CD4-positive, CD25-positive, alpha-beta regulatory T cell (primary cell): ENCODE measurements around the gene CRY2. TPM values are rescaled to one million over a fixed set of nuclear protein-coding genes. Genes with fewer than 3 reads are reported as not detected.
"Not testable (repeated sequence)": the region's sequence is repeated elsewhere in the genome, so short reads cannot be mapped to it uniquely, and the experiment has no call there.

ENCODE experiments used
- ATAC-seq, 2 donors: fragments of 150-1000 bp; cut with Tn5 transposase; one replicate each; pipeline ENCODE4 v1.10.0; 2021; ENCODE audit warnings: low read depth in 2 of 2, moderate number of reproducible peaks in 2 of 2, moderate library complexity in 1 of 2
- DNase-seq, 3 donors: peaks; one replicate each; pipeline versions ENCODE4 v3.0.0 to v3.0.0-alpha.2; 2012 to 2022; ENCODE audit warnings: mixed read lengths in 1 of 3
- H3K27ac ChIP-seq: one replicate; pipeline ENCODE4 v1.7.0; 2013; ENCODE audit warnings: mild to moderate bottlenecking, low read length; ENCODE audit not compliant: insufficient read depth, poor library complexity, severe bottlenecking
- H3K27me3 ChIP-seq: one replicate; pipeline ENCODE4 v1.7.0; 2013; ENCODE audit warnings: low read length; ENCODE audit not compliant: control insufficient read depth, insufficient read depth
- H3K36me3 ChIP-seq: one replicate; pipeline ENCODE4 v1.7.0; 2013; ENCODE audit warnings: mild to moderate bottlenecking, low read length, moderate library complexity; ENCODE audit not compliant: control insufficient read depth, insufficient read depth
- H3K4me1 ChIP-seq: 2 replicates; pipeline ENCODE4 v1.7.0; 2013; ENCODE audit warnings: mild to moderate bottlenecking, low read length; ENCODE audit not compliant: insufficient read depth, control insufficient read depth, poor library complexity, severe bottlenecking
- H3K4me3 ChIP-seq: one replicate; pipeline ENCODE4 v1.7.0; 2013; ENCODE audit warnings: low read depth, mild to moderate bottlenecking, low read length, moderate library complexity
- H3K9me3 ChIP-seq, 2 experiments: 1 replicate in 1 of 2; 2 replicates in 1 of 2; pipeline ENCODE4 v1.7.0; 2013; ENCODE audit warnings: low read length in 2 of 2, mild to moderate bottlenecking in 1 of 2, moderate library complexity in 1 of 2; ENCODE audit not compliant: control insufficient read depth in 2 of 2
- H3K27ac Mint-ChIP-seq, 3 donors: one replicate each; pipeline ENCODE4 v1.8.0; 2020 to 2022; ENCODE audit warnings: mild to moderate bottlenecking in 3 of 3, mixed read lengths in 3 of 3, moderate library complexity in 2 of 3
- H3K27me3 Mint-ChIP-seq: one replicate; pipeline ENCODE4 v1.8.0; 2022; ENCODE audit warnings: mild to moderate bottlenecking, mixed read lengths
- H3K36me3 Mint-ChIP-seq: one replicate; pipeline ENCODE4 v1.8.0; 2020; ENCODE audit warnings: mixed read lengths
- H3K4me1 Mint-ChIP-seq, 4 donors: one replicate each; pipeline ENCODE4 v1.8.0; 2020 to 2022; ENCODE audit warnings: mixed read lengths in 4 of 4, mild to moderate bottlenecking in 1 of 4
- H3K4me3 Mint-ChIP-seq, 4 donors: one replicate each; pipeline ENCODE4 v1.8.0; 2020 to 2022; ENCODE audit warnings: mild to moderate bottlenecking in 4 of 4, mixed read lengths in 4 of 4, moderate library complexity in 3 of 4
- H3K9me3 Mint-ChIP-seq, 7 donors: one replicate each; pipeline ENCODE4 v1.8.0; 2020 to 2022; ENCODE audit warnings: mixed read lengths in 7 of 7, mild to moderate bottlenecking in 3 of 7, moderate library complexity in 2 of 7
- polyA plus RNA-seq, 4 donors: library from polyadenylated mRNA; unstranded; fragments of 300-500 nt; fragmentation: Illumina TruSeq; gene quantifications; one replicate each; pipeline ENCODE4 v1.2.3, GENCODE V29; 2021
- total RNA-seq: library from RNA; stranded (reverse); gene quantifications from one replicate; pipeline ENCODE4 v1.2.3, GENCODE V29; 2022

The CRY2 gene
- total and polyA plus RNA-seq, 5 donors from 2014 or later: 23.4 to 183 (median 27.8) TPM

DNA sequence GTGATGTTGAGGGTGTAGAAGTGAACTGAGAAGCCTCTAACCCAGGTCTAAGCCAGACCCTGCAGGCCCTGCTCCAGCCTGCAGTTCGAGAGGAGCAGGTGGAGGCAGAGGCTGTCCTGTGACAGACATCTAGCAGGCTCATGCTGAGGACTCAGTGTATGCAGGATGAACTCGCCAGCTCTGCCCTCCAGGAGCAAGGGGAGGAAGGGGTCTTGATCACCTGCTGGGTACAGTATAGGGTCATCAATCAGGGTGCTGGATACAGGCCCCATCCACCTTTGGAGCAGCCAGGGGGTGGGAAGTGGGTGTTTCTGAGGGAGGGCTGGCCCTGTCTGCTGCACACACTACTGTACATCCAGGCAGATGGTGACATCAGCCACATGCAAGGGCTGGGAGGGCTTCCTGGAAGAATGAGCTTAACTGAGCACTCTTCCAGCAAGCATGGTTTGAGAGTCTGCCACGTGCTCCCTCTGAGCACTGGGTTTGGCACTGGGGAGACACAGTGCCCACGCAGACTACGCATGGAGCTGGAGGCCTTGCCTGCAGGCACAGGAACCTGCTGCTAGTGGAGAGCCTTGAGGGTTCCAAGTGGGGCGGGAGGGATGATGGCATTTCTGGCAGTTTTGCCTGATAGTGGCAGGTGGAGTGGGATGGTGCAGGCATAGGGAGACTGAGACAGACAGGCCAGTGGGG is 47.4 kb downstream of the CRY2 start:
- peaks cover 0 to 3% (median 0%) of the 10 kb centered on the region in 7 donors for H3K9me3 Mint-ChIP-seq
- Histone ChIP-seq H3K27ac (no peak overlapping the region), H3K9me3 (no peaks in the 10 kb centered on the region), H3K36me3 (no peaks in the 10 kb centered on the region), H3K4me1 (peaks cover 10% of the 10 kb centered on the region), H3K4me3 (no peak overlapping the region), H3K27me3 (peaks cover 15% of the 10 kb centered on the region)
- peaks cover 0 to 13% (median 1%) of the 10 kb centered on the region in 4 donors for H3K4me1 Mint-ChIP-seq
- H3K36me3 Mint-ChIP-seq: peaks cover 6% of the 10 kb centered on the region
- H3K27me3 Mint-ChIP-seq: peaks cover 60% of the 10 kb centered on the region
- no peak for ATAC-seq
- DNase-seq: no peak
- H3K27ac Mint-ChIP-seq: peak overlapping the region in 1 of 3 donors; percentile 50
- no peak overlapping the region for H3K4me3 Mint-ChIP-seq

GRCh38 chr11:45895553-45896259 is 48.4 kb downstream of the CRY2 start:
- Mint-ChIP-seq H3K27me3 (peaks cover 60% of the 10 kb centered on the region), H3K36me3 (peaks cover 2% of the 10 kb centered on the region), H3K4me3 (no peak overlapping the region), H3K9me3 (peaks cover 0 to 3% (median 0%) of the 10 kb centered on the region in 7 donors), H3K27ac (no peak overlapping the region), H3K4me1 (peaks cover 0 to 15% (median 1%) of the 10 kb centered on the region in 4 donors)
- ATAC-seq (no peak), DNase-seq (no peak)
- peaks cover 16% of the 10 kb centered on the region for H3K4me1 ChIP-seq
- peaks cover 15% of the 10 kb centered on the region for H3K27me3 ChIP-seq
- H3K36me3 ChIP-seq: no peaks in the 10 kb centered on the region
- no peak overlapping the region for H3K4me3 ChIP-seq
- H3K9me3 ChIP-seq: no peaks in the 10 kb centered on the region
- H3K27ac ChIP-seq: no peak overlapping the region

- Histone ChIP-seq H3K4me3 (no peak overlapping the region), H3K9me3 (no peaks in the 10 kb centered on the region), H3K27ac (no peak overlapping the region), H3K36me3 (no peaks in the 10 kb centered on the region), H3K27me3 (peaks cover 15% of the 10 kb centered on the region), H3K4me1 (peaks cover 16% of the 10 kb centered on the region)
- no peak overlapping the region for H3K27ac Mint-ChIP-seq
- H3K36me3 Mint-ChIP-seq: no peaks in the 10 kb centered on the region
- DNase-seq: no peak
- ATAC-seq: no peak
- peaks cover 67% of the 10 kb centered on the region for H3K27me3 Mint-ChIP-seq
- peaks cover 0 to 17% (median 1%) of the 10 kb centered on the region in 4 donors for H3K4me1 Mint-ChIP-seq
- H3K4me3 Mint-ChIP-seq: no peak overlapping the region
- peaks cover 0 to 5% (median 0%) of the 10 kb centered on the region in 7 donors for H3K9me3 Mint-ChIP-seq
Measured at GRCh38 chr11:45896422-45896984, 49.2 kb downstream of the CRY2 start.

- H3K27me3 Mint-ChIP-seq: peaks cover 69% of the 10 kb centered on the region
- Histone ChIP-seq H3K4me3 (no peak overlapping the region), H3K27me3 (peaks cover 15% of the 10 kb centered on the region), H3K9me3 (no peaks in the 10 kb centered on the region), H3K36me3 (no peaks in the 10 kb centered on the region), H3K27ac (no peak overlapping the region), H3K4me1 (peaks cover 16% of the 10 kb centered on the region)
- peak overlapping the region in 1 of 3 donors; percentile 63 for H3K27ac Mint-ChIP-seq
- ATAC-seq (no peak), DNase-seq (no peak)
- H3K36me3 Mint-ChIP-seq: no peaks in the 10 kb centered on the region
- H3K4me3 Mint-ChIP-seq: no peak overlapping the region
- peaks cover 0 to 17% (median 1%) of the 10 kb centered on the region in 4 donors for H3K4me1 Mint-ChIP-seq
- peaks cover 0 to 5% (median 0%) of the 10 kb centered on the region in 7 donors for H3K9me3 Mint-ChIP-seq
Measured at GRCh38 chr11:45897556-45897955, 50.3 kb downstream of the CRY2 start.

DNA sequence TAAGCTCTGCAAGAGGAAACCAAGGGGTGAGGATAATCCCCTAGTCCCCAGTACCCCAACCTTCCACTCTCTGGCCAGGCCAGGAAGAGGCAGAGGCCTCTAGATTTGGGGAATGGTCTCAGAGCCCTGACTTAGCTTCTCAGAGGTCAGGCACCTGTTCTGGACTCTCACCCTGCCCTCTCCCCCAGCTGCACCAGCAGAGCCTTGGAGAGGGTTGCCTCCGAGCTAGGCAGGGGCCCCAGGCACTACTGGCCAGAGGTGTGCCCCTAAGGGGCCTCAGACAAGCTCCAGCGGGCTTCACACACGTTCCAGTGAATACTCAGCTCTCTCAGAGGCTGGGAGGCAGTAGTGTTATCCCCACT is 51.8 kb downstream of the CRY2 start:
- Histone ChIP-seq H3K27me3 (peaks cover 15% of the 10 kb centered on the region), H3K4me3 (no peak overlapping the region), H3K9me3 (no peaks in the 10 kb centered on the region), H3K36me3 (no peaks in the 10 kb centered on the region), H3K4me1 (peaks cover 16% of the 10 kb centered on the region), H3K27ac (no peak overlapping the region)
- ATAC-seq: no peak
- Mint-ChIP-seq H3K27ac (no peak overlapping the region), H3K4me1 (peaks cover 0 to 17% (median 1%) of the 10 kb centered on the region in 4 donors), H3K4me3 (peak overlapping the region; percentile 51 to 77 (median 66)), H3K9me3 (peaks cover 0 to 5% (median 0%) of the 10 kb centered on the region in 7 donors), H3K27me3 (peaks cover 64% of the 10 kb centered on the region), H3K36me3 (no peaks in the 10 kb centered on the region)
- no peak for DNase-seq

DNA sequence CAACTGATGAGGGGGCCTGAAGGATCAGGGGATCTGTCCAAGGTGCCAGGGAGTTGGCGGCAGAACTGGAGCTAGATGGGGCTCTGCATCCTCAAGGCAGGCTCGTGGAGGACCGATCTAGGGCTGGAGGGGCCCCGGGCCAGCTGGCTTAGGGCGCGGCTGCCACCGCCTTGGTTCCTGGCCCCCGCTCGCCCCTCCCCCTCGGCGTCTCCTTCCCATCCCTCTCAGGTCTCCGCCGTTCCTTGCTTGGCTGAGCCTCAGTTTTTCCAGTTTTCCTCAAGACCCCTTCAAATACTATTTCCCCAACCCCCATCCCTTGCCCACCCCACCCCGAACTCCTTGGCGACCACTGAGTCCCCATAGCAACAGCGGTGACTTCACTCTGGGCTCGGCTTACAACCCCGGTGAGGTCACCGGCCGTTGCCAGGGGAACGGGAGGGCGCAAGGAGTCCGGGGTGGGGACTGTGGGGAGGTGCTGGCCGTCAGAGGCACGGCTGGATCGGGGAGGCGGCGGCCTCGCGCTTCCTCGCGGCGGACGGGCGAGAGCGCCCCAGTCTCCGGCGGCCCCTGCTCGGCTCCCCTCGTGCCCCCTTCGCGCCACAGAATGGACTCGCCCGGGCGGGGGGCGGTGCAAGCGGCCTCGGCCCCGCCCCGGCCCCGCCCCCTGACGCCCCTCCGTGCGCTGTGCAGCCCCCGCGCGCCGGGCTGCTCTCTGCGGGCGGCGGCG is 52.3 kb downstream of the CRY2 start:
- H3K27ac ChIP-seq: no peak overlapping the region
- peak overlapping the region in 3 of 4 donors; percentile 62 to 77 (median 70) for H3K4me3 Mint-ChIP-seq
- H3K4me1 Mint-ChIP-seq: peaks cover 0 to 17% (median 1%) of the 10 kb centered on the region in 4 donors
- peaks cover 16% of the 10 kb centered on the region for H3K4me1 ChIP-seq
- no peaks in the 10 kb centered on the region for H3K36me3 ChIP-seq
- H3K27me3 ChIP-seq: peaks cover 15% of the 10 kb centered on the region
- H3K27me3 Mint-ChIP-seq: peaks cover 65% of the 10 kb centered on the region
- H3K9me3 ChIP-seq: no peaks in the 10 kb centered on the region
- H3K27ac Mint-ChIP-seq: no peak overlapping the region
- no peaks in the 10 kb centered on the region for H3K36me3 Mint-ChIP-seq
- H3K4me3 ChIP-seq: no peak overlapping the region
- H3K9me3 Mint-ChIP-seq: peaks cover 0 to 5% (median 0%) of the 10 kb centered on the region in 7 donors
- DNase-seq: peak; percentile 37 to 62 (median 49)
- peak; percentile 44 to 55 for ATAC-seq

DNA sequence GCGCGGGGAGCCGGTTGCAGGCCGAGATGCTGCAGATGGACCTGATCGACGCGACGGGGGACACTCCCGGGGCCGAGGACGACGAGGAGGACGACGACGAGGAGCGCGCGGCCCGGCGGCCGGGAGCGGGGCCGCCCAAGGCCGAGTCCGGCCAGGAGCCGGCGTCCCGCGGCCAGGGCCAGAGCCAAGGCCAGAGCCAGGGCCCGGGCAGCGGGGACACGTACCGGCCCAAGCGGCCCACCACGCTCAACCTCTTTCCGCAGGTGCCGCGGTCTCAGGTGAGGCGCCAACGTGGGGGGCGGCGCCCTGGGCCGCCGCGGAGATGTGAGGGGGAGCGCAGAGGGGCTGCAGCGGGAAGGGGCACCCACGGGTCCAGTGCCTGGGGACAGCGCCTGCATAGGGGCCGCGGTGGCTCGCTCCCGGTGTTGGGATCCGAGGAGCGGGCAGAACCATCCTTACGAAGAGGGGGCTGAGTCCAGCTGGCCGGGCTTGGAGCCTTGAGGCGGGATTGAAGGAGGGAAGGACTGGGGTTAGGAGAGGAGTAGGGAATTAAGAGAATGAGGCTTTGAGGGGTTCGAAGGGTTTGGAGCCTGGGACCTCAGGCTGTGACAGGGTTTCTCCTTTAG is 53.0 kb downstream of the CRY2 start:
- Mint-ChIP-seq H3K27me3 (peaks cover 58% of the 10 kb centered on the region), H3K4me1 (peaks cover 0 to 14% (median 1%) of the 10 kb centered on the region in 4 donors), H3K4me3 (peak overlapping the region in 2 of 4 donors; percentile 50 to 65)
- ATAC-seq, H3K36me3 Mint-ChIP-seq, H3K9me3 ChIP-seq, DNase-seq, H3K27ac Mint-ChIP-seq, H3K27ac ChIP-seq, H3K4me3 ChIP-seq, H3K36me3 ChIP-seq, H3K9me3 Mint-ChIP-seq: not testable (repeated sequence)
- peaks cover 16% of the 10 kb centered on the region for H3K4me1 ChIP-seq
- H3K27me3 ChIP-seq: peaks cover 15% of the 10 kb centered on the region
